KMS-11 (cell line): ENCODE results near the gene TRAK1.

Source experiments
- H2AFZ ChIP-seq: fragments of 200-600 bp; sonication (generic); 2 replicates; pipeline ENCODE4 v1.6.1; 2016; ENCODE audit warnings: antibody characterized with exemption, mixed run types, low read depth
- H3K27ac ChIP-seq: fragments of 200-600 bp; sonication (generic); 2 replicates; pipeline ENCODE4 v1.6.1; 2016; ENCODE audit warnings: mild to moderate bottlenecking, mixed run types
- H3K27me3 ChIP-seq: fragments of 200-600 bp; sonication (generic); 2 replicates; pipeline ENCODE4 v1.6.1; 2017; ENCODE audit warnings: mild to moderate bottlenecking, low read depth, mixed run types, moderate library complexity; ENCODE audit not compliant: insufficient read depth
- H3K36me3 ChIP-seq: fragments of 200-600 bp; sonication (generic); 2 replicates; pipeline ENCODE4 v1.6.1; 2017; ENCODE audit warnings: mild to moderate bottlenecking, mixed run types; ENCODE audit not compliant: insufficient read depth
- H3K4me1 ChIP-seq: fragments of 200-600 bp; sonication (generic); 2 replicates; pipeline ENCODE4 v1.6.1; 2016; ENCODE audit warnings: mild to moderate bottlenecking, low read depth, mixed run types; ENCODE audit not compliant: poor library complexity, severe bottlenecking
- H3K4me2 ChIP-seq: fragments of 200-600 bp; sonication (generic); 2 replicates; pipeline ENCODE4 v1.7.0; 2016; ENCODE audit warnings: mild to moderate bottlenecking, mixed run types
- H3K4me3 ChIP-seq: fragments of 200-600 bp; sonication (generic); IDR thresholded peaks from 2 replicates; pipeline ENCODE4 v1.6.1; 2017; ENCODE audit warnings: low read depth, low read length, mixed read lengths; ENCODE audit not compliant: insufficient read depth
- H3K79me2 ChIP-seq: fragments of 200-600 bp; sonication (generic); 2 replicates; pipeline ENCODE4 v1.6.1; 2016; ENCODE audit warnings: low read depth, mixed run types; ENCODE audit not compliant: insufficient read depth
- H3K9ac ChIP-seq: fragments of 200-600 bp; sonication (generic); 2 replicates; pipeline ENCODE4 v1.6.1; 2016; ENCODE audit warnings: mild to moderate bottlenecking, mixed run types
- H4K20me1 ChIP-seq: fragments of 200-600 bp; sonication (generic); 2 replicates; pipeline ENCODE4 v1.6.1; 2016; ENCODE audit warnings: mild to moderate bottlenecking, mixed run types; ENCODE audit not compliant: insufficient read depth
- CTCF ChIP-seq: fragments of 200-600 bp; sonication (generic); conservative IDR thresholded peaks from 2 replicates; pipeline ENCODE4 v1.6.1; 2017; ENCODE audit warnings: low read depth, mild to moderate bottlenecking, antibody characterized with exemption, low read length, moderate library complexity, mixed read lengths

TRAK1 gene

GRCh38 chr3:42164656-42165055, 73.5 kb downstream of the TRAK1 start:
- Histone ChIP-seq H3K79me2 (no peaks in the 10 kb centered on the region), H3K9ac (no peak overlapping the region), H4K20me1 (no peaks in the 10 kb centered on the region), H2AFZ (no peak overlapping the region), H3K27ac (no peak overlapping the region), H3K4me3 (no peak overlapping the region), H3K4me2 (no peak overlapping the region), H3K36me3 (no peaks in the 10 kb centered on the region), H3K27me3 (no peaks in the 10 kb centered on the region), H3K4me1 (no peaks in the 10 kb centered on the region)
- TF ChIP-seq CTCF: no peak

GRCh38 chr3:42165211-42165610, 74.1 kb downstream of the TRAK1 start:
- no peak for TF ChIP-seq CTCF
- H3K4me1 ChIP-seq: no peaks in the 10 kb centered on the region
- no peak overlapping the region for H3K4me3 ChIP-seq
- H3K4me2 ChIP-seq: no peak overlapping the region
- H3K79me2 ChIP-seq: no peaks in the 10 kb centered on the region
- no peaks in the 10 kb centered on the region for H3K27me3 ChIP-seq
- no peak overlapping the region for H3K9ac ChIP-seq
- no peak overlapping the region for H2AFZ ChIP-seq
- H3K36me3 ChIP-seq: no peaks in the 10 kb centered on the region
- H3K27ac ChIP-seq: no peak overlapping the region
- no peaks in the 10 kb centered on the region for H4K20me1 ChIP-seq

GRCh38 chr3:42166214-42166613, 75.1 kb downstream of the TRAK1 start:
- no peak overlapping the region for H3K4me2 ChIP-seq
- H3K4me1 ChIP-seq: no peaks in the 10 kb centered on the region
- no peak overlapping the region for H3K4me3 ChIP-seq
- no peaks in the 10 kb centered on the region for H3K79me2 ChIP-seq
- H3K27ac ChIP-seq: no peak overlapping the region
- no peaks in the 10 kb centered on the region for H3K27me3 ChIP-seq
- H2AFZ ChIP-seq: no peak overlapping the region
- H4K20me1 ChIP-seq: no peaks in the 10 kb centered on the region
- TF ChIP-seq CTCF: no peak
- no peak overlapping the region for H3K9ac ChIP-seq
- H3K36me3 ChIP-seq: no peaks in the 10 kb centered on the region

GRCh38 chr3:42166662-42167300, 75.6 kb downstream of the TRAK1 start:
- no peaks in the 10 kb centered on the region for H3K4me1 ChIP-seq
- H3K4me2 ChIP-seq: no peak overlapping the region
- no peaks in the 10 kb centered on the region for H4K20me1 ChIP-seq
- no peaks in the 10 kb centered on the region for H3K27me3 ChIP-seq
- no peak overlapping the region for H2AFZ ChIP-seq
- no peak overlapping the region for H3K4me3 ChIP-seq
- no peaks in the 10 kb centered on the region for H3K79me2 ChIP-seq
- no peak overlapping the region for H3K9ac ChIP-seq
- no peaks in the 10 kb centered on the region for H3K36me3 ChIP-seq
- H3K27ac ChIP-seq: no peak overlapping the region
- no peak for TF ChIP-seq CTCF
